Karpas-422 (cell line): ENCODE measurements around the gene MESP2. TPM values are rescaled to one million over a fixed set of nuclear protein-coding genes. Genes with fewer than 3 reads are reported as not detected.
"Not testable (repeated sequence)": the region's sequence is repeated elsewhere in the genome, so short reads cannot be mapped to it uniquely, and the experiment has no call there.

Experiments used
- DNase-seq: peaks from one replicate; pipeline ENCODE4 v3.0.0-alpha.2; 2015
- H2AFZ ChIP-seq: fragments of 200-600 bp; sonication (generic); 2 replicates; pipeline ENCODE4 v1.6.1; 2014; ENCODE audit warnings: antibody characterized with exemption, low read length, mixed read lengths
- H3K27ac ChIP-seq: fragments of 200-600 bp; sonication (generic); 2 replicates; pipeline ENCODE4 v1.5.1; 2014; ENCODE audit warnings: mild to moderate bottlenecking, low read length, moderate library complexity
- H3K27me3 ChIP-seq: fragments of 200-600 bp; sonication (generic); 2 replicates; pipeline ENCODE4 v1.6.1; 2014; ENCODE audit warnings: low read length, mixed read lengths
- H3K36me3 ChIP-seq: fragments of 200-600 bp; sonication (generic); 2 replicates; pipeline ENCODE4 v1.6.1; 2014; ENCODE audit warnings: low read length, mixed read lengths; ENCODE audit not compliant: insufficient read depth
- H3K4me1 ChIP-seq: fragments of 200-600 bp; sonication (generic); 2 replicates; pipeline ENCODE4 v1.6.1; 2014; ENCODE audit warnings: mild to moderate bottlenecking, low read length, mixed read lengths
- H3K4me2 ChIP-seq: fragments of 200-600 bp; sonication (generic); 2 replicates; pipeline ENCODE4 v1.6.1; 2014; ENCODE audit warnings: low read length, low read depth, mild to moderate bottlenecking; ENCODE audit not compliant: poor library complexity, severe bottlenecking
- H3K4me3 ChIP-seq: fragments of 200-600 bp; sonication (generic); 2 replicates; pipeline ENCODE4 v1.5.1; 2014; ENCODE audit warnings: mild to moderate bottlenecking, antibody characterized with exemption, low read length, mixed read lengths
- H3K79me2 ChIP-seq: fragments of 200-600 bp; sonication (generic); 2 replicates; pipeline ENCODE4 v1.6.1; 2014; ENCODE audit warnings: mild to moderate bottlenecking, low read length, mixed read lengths
- H3K9ac ChIP-seq: fragments of 200-600 bp; sonication (generic); 2 replicates; pipeline ENCODE4 v1.6.0; 2014; ENCODE audit warnings: low read length
- H3K9me2 ChIP-seq: fragments of 200-600 bp; sonication (generic), shearing (Covaris generic); replicated peaks from 2 replicates; pipeline ENCODE4 v1.6.0; 2014; ENCODE audit warnings: mild to moderate bottlenecking, low read length, moderate library complexity; ENCODE audit not compliant: insufficient read depth
- H3K9me3 ChIP-seq: fragments of 300-700, 200-600 bp; sonication (generic); 2 replicates; pipeline ENCODE4 v1.6.1; 2014; ENCODE audit warnings: low read length, mixed read lengths
- H4K20me1 ChIP-seq: fragments of 200-600 bp; sonication (generic); 2 replicates; pipeline ENCODE4 v1.6.1; 2014; ENCODE audit warnings: mild to moderate bottlenecking, antibody characterized with exemption, low read length, low read depth; ENCODE audit not compliant: insufficient read depth
- total RNA-seq: library from RNA; depleted of rRNA; stranded (reverse); fragments of >200 nt; shearing (Covaris generic); gene quantifications from 2 replicates; pipeline ENCODE4 v1.2.3, GENCODE V29; 2014; ENCODE audit warnings: low replicate concordance

The MESP2 gene
- total RNA-seq, 1 experiment from 2014 or later = not detected

GRCh38 chr15:89785064-89785773, 9.1 kb downstream of the MESP2 start:
- Histone ChIP-seq H3K9me2 (no peaks in the 10 kb centered on the region), H3K9ac (no peak overlapping the region), H3K79me2 (no peaks in the 10 kb centered on the region), H3K9me3 (no peaks in the 10 kb centered on the region), H3K36me3 (no peaks in the 10 kb centered on the region), H4K20me1 (no peaks in the 10 kb centered on the region), H2AFZ (no peak overlapping the region), H3K27ac (no peak overlapping the region), H3K27me3 (no peaks in the 10 kb centered on the region), H3K4me1 (no peaks in the 10 kb centered on the region), H3K4me2 (no peak overlapping the region), H3K4me3 (no peak overlapping the region)
- DNase-seq = no peak

DNA sequence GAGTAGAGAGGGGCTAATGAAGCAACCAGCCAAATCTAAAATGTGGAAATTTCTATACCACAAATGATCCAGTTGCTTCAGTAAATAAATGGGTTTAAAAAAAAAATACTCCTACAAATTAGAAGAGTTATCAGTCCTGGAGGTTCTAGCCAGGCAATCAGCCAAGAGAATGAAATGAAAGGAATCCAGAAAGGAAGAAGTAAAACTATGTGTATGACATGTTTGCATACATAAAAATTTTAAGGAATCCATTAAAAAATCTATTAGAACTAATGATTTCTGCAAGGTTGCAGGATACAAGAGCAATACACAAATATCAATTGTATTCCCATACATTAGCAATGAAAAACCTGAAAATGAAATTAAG, 9.6 kb downstream of the MESP2 start:
- H3K27me3 ChIP-seq = no peaks in the 10 kb centered on the region
- H3K9me2 ChIP-seq = no peaks in the 10 kb centered on the region
- H3K36me3 ChIP-seq = no peaks in the 10 kb centered on the region
- no peaks in the 10 kb centered on the region for H3K9me3 ChIP-seq
- no peaks in the 10 kb centered on the region for H3K4me1 ChIP-seq
- no peak for DNase-seq
- H4K20me1 ChIP-seq = no peaks in the 10 kb centered on the region
- H3K79me2 ChIP-seq = no peaks in the 10 kb centered on the region
- no peak overlapping the region for H3K4me2 ChIP-seq
- no peak overlapping the region for H3K4me3 ChIP-seq
- H3K9ac ChIP-seq = no peak overlapping the region
- no peak overlapping the region for H3K27ac ChIP-seq
- no peak overlapping the region for H2AFZ ChIP-seq

- Histone ChIP-seq H3K4me3 (no peak overlapping the region), H3K27ac (no peak overlapping the region), H3K9ac (no peak overlapping the region), H3K36me3 (no peaks in the 10 kb centered on the region), H4K20me1 (no peaks in the 10 kb centered on the region), H2AFZ (no peak overlapping the region), H3K9me3 (no peaks in the 10 kb centered on the region), H3K27me3 (no peaks in the 10 kb centered on the region), H3K4me2 (no peak overlapping the region), H3K9me2 (no peaks in the 10 kb centered on the region), H3K79me2 (no peaks in the 10 kb centered on the region), H3K4me1 (no peaks in the 10 kb centered on the region)
- no peak for DNase-seq
Measured at GRCh38 chr15:89787944-89788343, 11.8 kb downstream of the MESP2 start.

DNA sequence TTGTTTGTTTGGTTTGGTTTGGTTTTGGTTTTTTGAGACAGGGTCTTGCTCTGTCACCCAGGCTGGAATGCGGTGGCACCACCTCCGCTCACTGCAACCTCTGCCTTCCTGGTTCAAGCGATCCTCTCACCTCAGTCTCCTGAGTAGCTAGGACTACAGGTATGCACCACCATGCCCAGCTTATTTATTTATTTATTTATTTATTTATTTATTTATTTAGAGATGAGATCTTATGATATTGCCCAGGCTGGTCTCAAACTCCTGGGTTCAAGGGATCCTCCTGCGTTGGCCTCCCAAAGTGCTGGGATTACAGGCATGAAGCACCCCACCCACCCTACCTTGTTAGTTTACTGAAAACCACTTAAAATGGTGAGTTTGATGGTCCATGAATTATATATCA, 12.5 kb downstream of the MESP2 start:
- not testable (repeated sequence) for H2AFZ ChIP-seq, H3K4me3 ChIP-seq, H3K4me1 ChIP-seq, H4K20me1 ChIP-seq, H3K27ac ChIP-seq, DNase-seq, H3K9me2 ChIP-seq, H3K9ac ChIP-seq, H3K27me3 ChIP-seq, H3K36me3 ChIP-seq, H3K9me3 ChIP-seq, H3K79me2 ChIP-seq, H3K4me2 ChIP-seq

DNA sequence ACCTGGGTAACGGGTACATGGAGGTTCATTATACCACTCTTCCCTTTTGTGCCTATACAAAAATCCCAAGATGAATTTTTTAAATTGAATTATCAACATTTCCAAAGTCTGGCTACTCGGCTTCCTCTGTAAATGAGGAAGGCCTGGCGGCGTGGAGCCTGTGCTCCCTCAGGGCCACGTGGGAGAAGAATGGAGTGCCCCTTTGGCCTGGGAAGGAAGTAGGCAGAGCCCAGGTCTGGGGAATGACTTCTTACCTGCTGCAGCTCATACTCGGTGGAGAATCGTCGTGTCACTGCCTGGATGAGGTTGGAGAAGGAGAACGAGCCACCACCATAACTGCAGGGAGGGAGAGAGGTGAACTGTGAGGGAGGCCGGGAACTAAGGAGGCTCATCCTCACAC, 14.1 kb downstream of the MESP2 start:
- H3K4me2 ChIP-seq = no peak overlapping the region
- H3K4me3 ChIP-seq = no peak overlapping the region
- no peak overlapping the region for H2AFZ ChIP-seq
- no peaks in the 10 kb centered on the region for H3K27me3 ChIP-seq
- no peak overlapping the region for H3K27ac ChIP-seq
- no peaks in the 10 kb centered on the region for H3K4me1 ChIP-seq
- no peaks in the 10 kb centered on the region for H3K36me3 ChIP-seq
- H3K79me2 ChIP-seq = no peaks in the 10 kb centered on the region
- H4K20me1 ChIP-seq = no peaks in the 10 kb centered on the region
- DNase-seq = no peak
- no peak overlapping the region for H3K9ac ChIP-seq
- no peaks in the 10 kb centered on the region for H3K9me3 ChIP-seq
- no peaks in the 10 kb centered on the region for H3K9me2 ChIP-seq

GRCh38 chr15:89790661-89791060, 14.5 kb downstream of the MESP2 start:
- H3K36me3 ChIP-seq = no peaks in the 10 kb centered on the region
- no peak overlapping the region for H3K4me3 ChIP-seq
- no peaks in the 10 kb centered on the region for H3K4me1 ChIP-seq
- H3K79me2 ChIP-seq = no peaks in the 10 kb centered on the region
- no peaks in the 10 kb centered on the region for H3K9me3 ChIP-seq
- H3K9ac ChIP-seq = no peak overlapping the region
- no peak overlapping the region for H3K4me2 ChIP-seq
- H3K27me3 ChIP-seq = no peaks in the 10 kb centered on the region
- no peak overlapping the region for H3K27ac ChIP-seq
- H4K20me1 ChIP-seq = no peaks in the 10 kb centered on the region
- no peak overlapping the region for H2AFZ ChIP-seq
- no peaks in the 10 kb centered on the region for H3K9me2 ChIP-seq
- DNase-seq = no peak

GRCh38 chr15:89792106-89792805, 16.1 kb downstream of the MESP2 start:
- H4K20me1 ChIP-seq = no peaks in the 10 kb centered on the region
- H3K9me2 ChIP-seq = no peaks in the 10 kb centered on the region
- H3K36me3 ChIP-seq = no peaks in the 10 kb centered on the region
- H3K4me1 ChIP-seq = no peaks in the 10 kb centered on the region
- H3K9ac ChIP-seq = no peak overlapping the region
- no peak for DNase-seq
- H3K27me3 ChIP-seq = no peaks in the 10 kb centered on the region
- no peak overlapping the region for H3K4me3 ChIP-seq
- H3K79me2 ChIP-seq = no peaks in the 10 kb centered on the region
- no peak overlapping the region for H3K27ac ChIP-seq
- H3K9me3 ChIP-seq = no peaks in the 10 kb centered on the region
- H2AFZ ChIP-seq = no peak overlapping the region
- no peak overlapping the region for H3K4me2 ChIP-seq

GRCh38 chr15:89794627-89795241, 18.6 kb downstream of the MESP2 start:
- Histone ChIP-seq H3K79me2 (no peaks in the 10 kb centered on the region), H3K4me1 (no peaks in the 10 kb centered on the region), H3K4me2 (no peak overlapping the region), H3K9me2 (no peaks in the 10 kb centered on the region), H4K20me1 (no peaks in the 10 kb centered on the region), H3K36me3 (no peaks in the 10 kb centered on the region), H2AFZ (no peak overlapping the region), H3K4me3 (no peak overlapping the region), H3K9ac (no peak overlapping the region), H3K27ac (no peak overlapping the region), H3K27me3 (no peaks in the 10 kb centered on the region), H3K9me3 (no peaks in the 10 kb centered on the region)
- no peak for DNase-seq
